Skeletal muscle tissue (tissue), 4 donors: ENCODE results near the gene ZNF775. TPM values are rescaled to one million over a fixed set of nuclear protein-coding genes. Genes with fewer than 3 reads are reported as not detected.

Source experiments
- H3K27ac ChIP-seq: one replicate; pipeline ENCODE4 v1.7.0; 2013; ENCODE audit warnings: mild to moderate bottlenecking, low read depth, low read length, inconsistent platforms
- H3K27me3 ChIP-seq, 3 donors: one replicate each; pipeline ENCODE4 v1.7.0; 2013; ENCODE audit warnings: low read length in 3 of 3; ENCODE audit not compliant: control insufficient read depth in 3 of 3, insufficient read depth in 3 of 3
- H3K36me3 ChIP-seq, 3 donors: one replicate each; pipeline ENCODE4 v1.7.0; 2013; ENCODE audit warnings: low read length in 3 of 3; ENCODE audit not compliant: control insufficient read depth in 3 of 3, insufficient read depth in 3 of 3
- H3K4me1 ChIP-seq, 3 donors: one replicate each; pipeline ENCODE4 v1.7.0; 2013; ENCODE audit warnings: low read length in 3 of 3, mild to moderate bottlenecking in 3 of 3; ENCODE audit not compliant: control insufficient read depth in 3 of 3, insufficient read depth in 3 of 3
- H3K4me3 ChIP-seq, 3 donors: one replicate each; pipeline ENCODE4 v1.7.0; 2013; ENCODE audit warnings: low read length in 3 of 3
- H3K9ac ChIP-seq, 3 donors: one replicate each; pipeline ENCODE4 v1.7.0; 2013; ENCODE audit warnings: low read length in 3 of 3, mild to moderate bottlenecking in 3 of 3, moderate library complexity in 2 of 3, low read depth in 1 of 3
- H3K9me3 ChIP-seq, 3 donors: one replicate each; pipeline ENCODE4 v1.7.0; 2013; ENCODE audit warnings: low read length in 3 of 3; ENCODE audit not compliant: control insufficient read depth in 3 of 3
- total RNA-seq: library from RNA; depleted of rRNA; stranded (reverse); fragments of >200 nt; gene quantifications from one replicate; pipeline ENCODE4 v1.2.3, GENCODE V29; 2014
- donor health status: Osteomylitis.

ZNF775 gene
- total RNA-seq, 1 donor from 2014 or later = 6.8 TPM

DNA sequence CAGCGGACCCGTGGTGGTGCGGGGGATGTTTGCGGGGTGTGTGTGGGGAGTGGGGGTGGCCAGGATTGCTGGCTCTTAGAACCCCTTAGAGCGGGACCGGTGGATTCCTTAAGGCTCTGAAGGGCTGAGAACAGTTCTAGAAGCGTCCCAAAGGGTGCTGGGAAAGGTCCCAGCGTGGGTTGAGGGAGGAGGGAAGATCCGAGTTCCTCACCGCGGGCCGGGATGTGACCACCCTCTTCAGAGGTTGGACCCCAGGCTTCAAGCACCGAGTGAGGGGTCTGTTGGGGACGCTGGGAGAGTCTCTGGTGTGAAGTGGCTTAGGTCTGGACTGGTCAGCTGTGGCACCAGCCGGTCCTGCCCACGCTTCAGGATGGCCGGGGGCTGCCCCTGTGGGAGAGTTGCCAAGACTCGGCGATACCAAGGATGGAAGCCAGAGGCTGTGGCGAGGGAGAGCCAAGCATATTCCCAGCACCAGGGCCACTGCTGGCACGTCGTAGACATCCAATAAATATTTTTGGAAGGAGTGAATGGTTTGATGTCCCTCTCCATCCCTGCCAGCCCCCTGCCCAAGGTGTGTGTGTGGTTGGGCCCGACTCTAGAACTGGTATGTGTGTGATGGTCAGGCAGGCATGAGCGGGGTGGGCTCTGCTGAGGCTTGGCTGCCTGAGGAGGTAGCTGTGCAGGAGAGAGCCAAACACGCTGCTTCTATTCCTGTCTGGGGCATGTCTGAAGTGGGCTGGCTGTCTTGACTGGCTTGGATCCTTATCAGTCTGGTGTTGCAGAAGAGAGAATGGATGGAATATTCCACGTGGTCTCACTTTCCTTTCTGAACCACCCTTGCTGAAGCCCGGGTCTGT, 19.2 kb downstream of the ZNF775 start:
- Histone ChIP-seq H3K9ac (peak overlapping the region in 2 of 3 donors; percentile 12 to 45), H3K36me3 (peaks cover 0 to 3% (median 0%) of the 10 kb centered on the region in 3 donors), H3K27me3 (no peaks in the 10 kb centered on the region), H3K4me1 (peaks cover 9 to 16% (median 9%) of the 10 kb centered on the region in 3 donors), H3K27ac (no peak overlapping the region), H3K4me3 (peak overlapping the region in 1 of 3 donors; percentile 35), H3K9me3 (no peaks in the 10 kb centered on the region)

GRCh38 chr7:150398965-150399320, 19.8 kb downstream of the ZNF775 start:
- no peak overlapping the region for H3K27ac ChIP-seq
- peaks cover 9 to 16% (median 12%) of the 10 kb centered on the region in 3 donors for H3K4me1 ChIP-seq
- H3K36me3 ChIP-seq = peaks cover 0 to 3% (median 0%) of the 10 kb centered on the region in 3 donors
- H3K9me3 ChIP-seq = no peaks in the 10 kb centered on the region
- H3K27me3 ChIP-seq = no peaks in the 10 kb centered on the region
- peak overlapping the region in 1 of 3 donors; percentile 35 for H3K4me3 ChIP-seq
- peak overlapping the region in 2 of 3 donors; percentile 12 to 45 for H3K9ac ChIP-seq

- Histone ChIP-seq H3K9ac (no peak overlapping the region), H3K4me1 (peaks cover 15 to 21% (median 18%) of the 10 kb centered on the region in 3 donors), H3K27me3 (no peaks in the 10 kb centered on the region)
Measured at GRCh38 chr7:150399421-150400007, 20.4 kb downstream of the ZNF775 start.

GRCh38 chr7:150400008-150400787, 21.1 kb downstream of the ZNF775 start:
- H3K9ac ChIP-seq = no peak overlapping the region

More at GRCh38 chr7:150399421-150400007, 20.4 kb downstream of the ZNF775 start:
- H3K9me3 ChIP-seq = no peaks in the 10 kb centered on the region
- no peak overlapping the region for H3K4me3 ChIP-seq
- H3K36me3 ChIP-seq = peaks cover 0 to 3% (median 0%) of the 10 kb centered on the region in 3 donors
- no peak overlapping the region for H3K27ac ChIP-seq

DNA sequence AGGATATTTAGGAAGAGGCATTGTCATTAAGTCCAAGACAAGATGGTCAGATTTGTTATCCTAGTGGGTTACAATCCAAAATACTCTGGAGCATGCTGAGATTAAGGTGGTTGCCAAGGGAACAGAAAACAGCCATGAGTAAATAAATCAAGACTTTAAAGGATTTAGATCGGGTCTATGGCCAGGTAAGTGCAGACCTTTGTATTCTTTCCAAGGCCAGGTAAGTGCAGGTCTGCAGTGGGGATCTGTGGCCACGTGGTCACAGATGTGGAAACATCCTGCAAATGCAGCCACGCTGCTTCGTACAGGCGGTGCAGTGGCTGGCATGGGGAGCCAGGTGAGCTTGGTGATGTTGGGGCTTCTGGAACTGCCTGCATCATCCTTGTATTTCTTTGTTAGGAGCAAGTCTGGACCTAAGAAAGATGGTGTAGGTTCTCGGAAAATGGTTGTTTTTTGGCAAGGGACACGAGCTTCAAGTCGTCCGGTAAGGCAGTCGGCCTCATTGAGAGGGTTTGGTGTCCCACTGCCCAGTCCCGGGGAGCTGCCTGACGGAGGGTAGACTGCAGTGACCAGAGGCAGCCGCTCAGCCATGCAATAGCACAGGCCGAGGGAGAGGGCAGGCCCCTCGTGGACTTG, 21.8 kb downstream of the ZNF775 start:
- no peak overlapping the region for H3K4me3 ChIP-seq
- peak overlapping the region in 1 of 3 donors; percentile 20 for H3K9ac ChIP-seq
- H3K4me1 ChIP-seq = peaks cover 19 to 24% (median 19%) of the 10 kb centered on the region in 3 donors
- peaks cover 0 to under 1% (median 0%) of the 10 kb centered on the region in 3 donors for H3K36me3 ChIP-seq
- no peak overlapping the region for H3K27ac ChIP-seq
- H3K9me3 ChIP-seq = no peaks in the 10 kb centered on the region
- no peaks in the 10 kb centered on the region for H3K27me3 ChIP-seq

More at GRCh38 chr7:150400008-150400787, 21.1 kb downstream of the ZNF775 start:
- Histone ChIP-seq H3K4me1 (peaks cover 16 to 21% (median 19%) of the 10 kb centered on the region in 3 donors), H3K27ac (no peak overlapping the region), H3K4me3 (no peak overlapping the region), H3K9me3 (no peaks in the 10 kb centered on the region), H3K36me3 (peaks cover 0 to 3% (median 0%) of the 10 kb centered on the region in 3 donors), H3K27me3 (no peaks in the 10 kb centered on the region)

GRCh38 chr7:150401424-150401790, 22.3 kb downstream of the ZNF775 start:
- Histone ChIP-seq H3K36me3 (no peaks in the 10 kb centered on the region), H3K9me3 (no peaks in the 10 kb centered on the region), H3K9ac (no peak overlapping the region), H3K4me3 (no peak overlapping the region), H3K27ac (no peak overlapping the region), H3K27me3 (no peaks in the 10 kb centered on the region), H3K4me1 (peaks cover 21 to 29% (median 24%) of the 10 kb centered on the region in 3 donors)

DNA sequence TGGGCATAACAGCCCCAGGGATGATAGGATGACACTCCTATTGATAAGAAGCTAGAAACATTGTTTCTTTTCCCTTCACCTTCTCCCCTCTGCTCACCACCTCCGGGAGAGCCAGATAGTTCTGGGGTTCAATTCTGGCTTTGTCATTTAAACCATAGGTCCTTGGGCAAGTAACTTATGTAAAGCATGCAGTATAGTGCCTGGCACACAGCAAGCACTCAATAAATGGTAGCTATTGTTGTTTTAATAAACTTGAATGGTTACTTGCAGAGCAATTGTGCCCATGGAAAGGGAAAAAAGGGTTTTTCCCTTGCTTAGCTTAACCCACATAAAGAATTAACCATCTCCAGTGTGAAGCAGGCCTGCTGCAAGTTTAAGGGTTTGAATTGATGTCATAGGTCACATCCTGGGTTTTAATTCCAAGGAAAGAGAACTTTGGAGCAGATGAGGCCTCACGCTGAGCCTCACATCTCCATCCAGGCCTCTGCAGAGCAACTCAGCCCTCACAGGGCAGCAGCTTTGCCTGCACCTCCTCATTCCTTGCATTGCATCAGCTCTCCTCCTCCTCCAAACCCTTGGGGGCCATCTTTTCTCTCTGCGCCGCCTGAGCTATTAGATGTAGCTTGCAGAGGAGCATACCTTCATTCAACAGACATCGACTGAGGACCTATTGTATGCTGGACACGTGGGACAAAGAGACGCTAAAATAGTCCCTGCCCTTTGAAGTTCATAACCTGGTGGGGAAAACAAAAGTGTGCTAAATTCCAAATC, 22.9 kb downstream of the ZNF775 start:
- no peaks in the 10 kb centered on the region for H3K9me3 ChIP-seq
- H3K9ac ChIP-seq = no peak overlapping the region
- peaks cover 21 to 32% (median 28%) of the 10 kb centered on the region in 3 donors for H3K4me1 ChIP-seq
- no peak overlapping the region for H3K4me3 ChIP-seq
- H3K36me3 ChIP-seq = no peaks in the 10 kb centered on the region
- no peaks in the 10 kb centered on the region for H3K27me3 ChIP-seq
- H3K27ac ChIP-seq = no peak overlapping the region

DNA sequence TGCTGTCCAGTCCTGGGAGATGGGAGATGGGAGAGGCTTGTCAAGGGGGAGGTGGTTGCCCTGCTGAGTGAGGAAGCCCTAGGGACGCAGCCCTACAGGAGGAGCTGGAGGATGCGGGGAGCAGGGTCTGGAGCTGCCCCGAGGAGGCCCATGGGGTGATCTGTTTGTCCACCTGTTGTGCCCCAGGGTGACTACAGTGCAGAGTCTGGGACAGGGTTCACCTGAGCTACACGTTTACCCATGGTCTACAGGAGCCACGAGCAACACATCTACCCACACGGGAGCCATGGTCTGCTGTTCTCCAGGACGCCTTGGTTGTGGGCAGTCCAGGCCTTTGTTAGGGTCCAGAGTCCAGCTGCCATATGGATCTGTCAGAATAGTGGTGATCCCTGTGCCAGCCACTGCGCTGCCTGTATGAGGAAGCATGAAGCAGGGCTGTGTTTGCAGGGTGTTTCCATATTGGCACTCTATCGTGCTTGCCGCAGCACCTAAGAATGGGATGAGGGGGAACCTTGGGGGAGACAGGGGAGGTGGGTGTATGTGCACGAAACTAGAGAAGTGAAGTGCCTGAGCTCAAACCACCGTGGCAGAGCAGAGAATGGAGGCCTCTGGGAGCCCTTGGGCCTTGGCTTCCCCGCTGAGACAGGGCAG, 23.7 kb downstream of the ZNF775 start:
- H3K27me3 ChIP-seq = no peaks in the 10 kb centered on the region
- H3K9ac ChIP-seq = no peak overlapping the region
- H3K9me3 ChIP-seq = no peaks in the 10 kb centered on the region
- no peak overlapping the region for H3K27ac ChIP-seq
- no peaks in the 10 kb centered on the region for H3K36me3 ChIP-seq
- H3K4me3 ChIP-seq = no peak overlapping the region
- peaks cover 21 to 32% (median 28%) of the 10 kb centered on the region in 3 donors for H3K4me1 ChIP-seq
